ENCODE measurements around the gene FAM114A2. TPM values are rescaled to one million over a fixed set of nuclear protein-coding genes. Genes with fewer than 3 reads are reported as not detected.

FAM114A2 gene
- total RNA-seq, 1 experiment from 2014 or later, result 19.1 TPM

DNA sequence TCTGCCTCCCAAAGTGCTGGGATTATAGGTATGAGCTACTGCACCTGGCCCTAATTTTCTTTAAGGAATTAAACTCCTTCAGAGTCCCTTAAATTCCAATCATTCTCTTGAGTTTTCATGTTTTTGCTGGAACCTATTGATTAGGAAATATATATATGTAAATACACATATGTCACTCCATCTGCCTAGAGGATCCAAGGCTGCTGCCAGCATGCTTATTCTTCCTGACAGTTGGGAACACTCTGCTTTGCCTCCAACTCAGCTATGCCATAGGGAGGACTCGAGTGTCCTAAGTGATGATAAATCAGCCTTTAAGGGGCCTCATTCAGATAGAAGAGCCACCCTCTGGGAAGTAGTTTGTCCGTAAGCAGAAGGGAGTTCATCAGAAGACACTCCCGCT, 21.9 kb upstream of the FAM114A2 start:
- Histone ChIP-seq H3K36me3 (no peaks in the 10 kb centered on the region), H3K27ac (no peak overlapping the region), H3K9me3 (replicated peaks) (no peaks in the 10 kb centered on the region), H3K27me3 (no peaks in the 10 kb centered on the region), H3K4me3 (no peak overlapping the region), H3K4me1 (peaks cover 24% of the 10 kb centered on the region)
- DNase-seq, result no peak

DNA sequence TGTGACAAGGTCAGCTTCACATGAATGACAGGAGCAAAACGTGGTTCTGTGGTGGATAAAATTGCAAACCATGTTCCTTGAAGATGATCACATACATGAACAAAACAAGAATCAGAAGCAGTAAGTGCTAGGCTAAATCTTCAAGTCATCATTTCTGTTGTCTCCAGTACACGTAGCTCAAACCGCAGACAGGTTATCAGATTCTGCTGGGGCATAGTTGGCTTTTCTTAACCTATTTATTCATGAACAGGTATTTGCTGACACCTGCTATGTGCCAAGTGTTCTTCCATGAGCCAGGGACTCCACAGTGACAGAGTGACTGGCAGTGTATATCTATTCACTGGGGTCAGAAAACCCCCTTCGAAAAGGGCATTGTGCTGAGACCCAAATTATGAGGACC, 20.9 kb upstream of the FAM114A2 start:
- H3K4me1 ChIP-seq, result peaks cover 24% of the 10 kb centered on the region
- no peak overlapping the region for H3K27ac ChIP-seq
- no peak overlapping the region for H3K4me3 ChIP-seq
- H3K27me3 ChIP-seq, result no peaks in the 10 kb centered on the region
- H3K9me3 ChIP-seq (replicated peaks), result no peaks in the 10 kb centered on the region
- H3K36me3 ChIP-seq, result no peaks in the 10 kb centered on the region
- no peak for DNase-seq

- Histone ChIP-seq H3K36me3 (0 out of 2 replicates have a peak, but pooled peaks cover under 1% of the 10 kb centered on the region), H3K4me3 (no peak overlapping the region)
- DNase-seq, result no peak
Measured at GRCh38 chr5:154059039-154059430, 20.3 kb upstream of the FAM114A2 start.

DNA sequence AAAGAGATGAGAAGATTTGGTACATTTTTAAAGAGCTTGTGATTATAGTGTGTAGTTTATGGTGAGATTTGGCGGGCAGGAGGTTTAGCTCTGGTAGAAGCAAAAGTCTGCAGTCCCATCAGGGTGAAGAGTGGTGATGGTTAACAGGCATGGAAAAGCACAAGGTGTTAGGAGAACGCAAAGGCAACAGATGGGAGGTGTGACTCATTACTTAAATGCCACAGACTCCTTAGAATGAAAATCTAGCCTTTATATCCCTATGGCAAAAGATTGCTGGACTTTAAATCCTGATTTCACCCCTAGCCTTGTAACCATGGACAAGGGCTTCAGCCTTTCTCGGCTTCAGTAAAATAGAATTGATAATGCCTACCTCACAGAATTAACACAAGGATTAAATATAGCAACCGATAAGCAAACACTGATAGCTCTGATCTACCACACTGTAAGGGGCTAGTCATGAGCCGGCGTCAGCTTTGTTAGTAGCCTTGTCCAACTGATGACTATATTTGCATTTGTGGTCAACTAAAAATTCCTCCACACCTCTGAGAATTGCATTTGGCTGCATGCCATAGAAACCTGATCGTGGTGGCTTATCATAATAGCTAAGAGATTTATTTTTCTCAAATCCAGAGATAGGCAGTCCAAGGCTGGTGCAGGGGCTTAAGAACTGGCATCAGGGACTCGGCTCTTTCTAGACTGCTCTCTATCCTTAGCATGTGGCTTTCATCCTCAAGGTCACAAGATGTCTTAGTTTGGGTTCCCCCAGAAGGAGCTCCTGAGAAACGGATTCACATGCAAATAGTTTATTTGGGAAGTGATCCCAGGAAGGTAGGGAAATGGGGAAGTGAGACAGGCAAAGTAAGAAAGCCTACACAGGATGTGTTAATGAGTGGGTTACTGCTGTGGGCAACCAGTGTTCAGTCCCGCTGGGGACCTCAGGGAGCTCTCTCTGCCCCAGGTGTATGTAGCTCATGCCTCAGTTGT, 19.6 kb upstream of the FAM114A2 start:
- H3K27me3 ChIP-seq, result no peaks in the 10 kb centered on the region
- H3K4me1 ChIP-seq, result peaks cover 24% of the 10 kb centered on the region
- DNase-seq, result peak; percentile 76 to 87
- no peaks in the 10 kb centered on the region for H3K9me3 ChIP-seq (replicated peaks)
- H3K4me3 ChIP-seq, result no peak overlapping the region
- peak overlapping the region; percentile 58 for H3K27ac ChIP-seq
- H3K36me3 ChIP-seq, result peaks cover 7% of the 10 kb centered on the region; the same call in 1 of the 2 replicates

More at GRCh38 chr5:154059039-154059430, 20.3 kb upstream of the FAM114A2 start:
- Histone ChIP-seq H3K27ac (no peak overlapping the region), H3K9me3 (replicated peaks) (no peaks in the 10 kb centered on the region), H3K4me1 (peaks cover 24% of the 10 kb centered on the region), H3K27me3 (no peaks in the 10 kb centered on the region)

DNA sequence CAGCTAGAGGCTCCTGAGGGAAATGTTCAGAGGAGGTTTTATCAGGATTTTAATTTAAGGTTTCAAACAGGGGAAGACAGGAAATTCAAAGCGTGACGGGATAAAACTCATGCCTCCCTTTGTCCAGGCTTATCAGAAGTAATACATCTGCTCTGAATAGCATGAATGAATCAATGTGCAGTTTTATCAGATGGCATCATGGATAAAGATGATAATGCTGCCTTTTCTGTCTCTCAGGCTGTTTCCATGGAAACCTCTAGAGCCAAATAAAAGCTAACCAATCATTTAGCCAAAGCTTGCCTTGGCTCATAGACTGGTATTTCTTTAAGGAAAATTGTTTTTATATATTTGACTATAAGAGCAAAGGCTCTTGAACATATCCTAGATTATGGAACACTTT, 16.5 kb upstream of the FAM114A2 start:
- no peaks in the 10 kb centered on the region for H3K9me3 ChIP-seq (replicated peaks)
- peaks cover 24% of the 10 kb centered on the region for H3K36me3 ChIP-seq
- H3K4me3 ChIP-seq, result no peak overlapping the region
- DNase-seq, result no peak
- H3K4me1 ChIP-seq, result peaks cover 24% of the 10 kb centered on the region
- no peaks in the 10 kb centered on the region for H3K27me3 ChIP-seq
- H3K27ac ChIP-seq, result no peak overlapping the region

- no peak for DNase-seq
- H3K4me1 ChIP-seq, result peaks cover 15% of the 10 kb centered on the region
- H3K36me3 ChIP-seq, result peaks cover 24% of the 10 kb centered on the region
- H3K27ac ChIP-seq, result no peak overlapping the region
- no peak overlapping the region for H3K4me3 ChIP-seq
- H3K27me3 ChIP-seq, result no peaks in the 10 kb centered on the region
- no peaks in the 10 kb centered on the region for H3K9me3 ChIP-seq (replicated peaks)
Measured at GRCh38 chr5:154053468-154053867, 14.8 kb upstream of the FAM114A2 start.

DNA sequence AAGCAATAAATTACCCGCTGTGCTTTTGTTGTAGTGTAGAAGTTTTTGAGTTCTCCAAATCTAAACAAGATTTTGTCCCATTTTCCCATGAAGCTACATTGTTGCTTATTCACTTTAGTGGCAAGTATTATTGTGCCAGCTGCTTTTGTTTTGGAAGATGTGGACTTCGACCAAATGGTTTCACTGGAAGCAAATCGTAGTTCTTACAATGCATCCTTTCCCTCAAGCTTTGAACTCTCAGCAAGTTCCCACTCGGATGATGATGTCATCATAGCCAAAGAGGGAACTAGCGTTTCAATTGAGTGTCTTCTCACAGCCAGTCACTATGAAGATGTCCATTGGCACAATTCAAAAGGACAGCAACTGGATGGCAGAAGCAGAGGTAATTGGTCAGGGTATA, 10.9 kb upstream of the FAM114A2 start:
- Histone ChIP-seq H3K4me1 (no peaks in the 10 kb centered on the region), H3K4me3 (no peak overlapping the region), H3K9me3 (replicated peaks) (no peaks in the 10 kb centered on the region), H3K36me3 (peaks cover 30% of the 10 kb centered on the region), H3K27ac (no peak overlapping the region), H3K27me3 (no peaks in the 10 kb centered on the region)
- no peak for DNase-seq

DNA sequence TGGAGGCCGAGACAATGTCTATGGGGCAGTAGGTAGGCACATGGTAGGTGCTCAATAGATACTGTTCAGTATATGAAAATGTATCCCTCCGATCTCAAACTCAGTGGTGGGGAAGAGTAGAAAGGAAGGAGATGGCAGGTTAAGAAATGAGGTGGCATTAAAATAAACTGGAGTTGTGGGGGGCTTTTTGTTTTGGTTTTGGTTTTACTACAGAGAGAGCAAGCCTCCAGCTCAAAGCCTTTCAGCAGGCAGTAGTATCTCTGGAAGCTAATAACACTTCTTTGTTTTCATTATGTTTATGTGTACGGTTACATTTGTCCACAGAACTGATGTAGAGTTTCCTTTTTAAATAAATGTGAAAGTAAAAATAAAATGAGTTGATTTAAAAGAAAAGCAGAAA, 8.6 kb upstream of the FAM114A2 start:
- DNase-seq, result no peak
- H3K9me3 ChIP-seq (replicated peaks), result no peaks in the 10 kb centered on the region

DNA sequence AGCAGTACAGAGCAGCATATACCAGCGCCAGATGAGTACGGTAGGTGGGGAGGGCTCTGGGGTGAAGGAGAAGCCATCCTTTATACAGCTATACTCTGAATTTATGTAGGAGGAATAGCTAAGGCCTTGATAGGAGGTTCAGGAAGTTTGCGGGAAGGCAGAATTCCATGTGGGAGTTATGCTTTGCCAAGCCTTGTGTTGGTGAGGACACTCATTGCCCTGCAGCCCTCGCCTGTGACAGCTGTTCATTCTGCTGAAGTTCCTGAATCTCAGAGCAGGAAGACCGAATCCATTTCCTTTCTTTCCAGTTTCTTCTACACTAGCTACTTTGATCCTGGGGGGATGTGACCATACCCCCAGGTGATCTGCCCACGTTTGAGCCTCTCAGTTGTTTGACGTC, 7.8 kb upstream of the FAM114A2 start:
- Histone ChIP-seq H3K4me1 (no peaks in the 10 kb centered on the region), H3K4me3 (no peak overlapping the region), H3K27ac (no peak overlapping the region), H3K9me3 (replicated peaks) (no peaks in the 10 kb centered on the region), H3K27me3 (no peaks in the 10 kb centered on the region), H3K36me3 (peaks cover 15% of the 10 kb centered on the region; the same call in 1 of the 2 replicates)
- DNase-seq, result no peak

More for the DNA sequence above, 8.6 kb upstream of the FAM114A2 start:
- Histone ChIP-seq H3K27ac (no peak overlapping the region), H3K36me3 (peaks cover 19% of the 10 kb centered on the region), H3K27me3 (no peaks in the 10 kb centered on the region), H3K4me3 (no peak overlapping the region), H3K4me1 (no peaks in the 10 kb centered on the region)

DNA sequence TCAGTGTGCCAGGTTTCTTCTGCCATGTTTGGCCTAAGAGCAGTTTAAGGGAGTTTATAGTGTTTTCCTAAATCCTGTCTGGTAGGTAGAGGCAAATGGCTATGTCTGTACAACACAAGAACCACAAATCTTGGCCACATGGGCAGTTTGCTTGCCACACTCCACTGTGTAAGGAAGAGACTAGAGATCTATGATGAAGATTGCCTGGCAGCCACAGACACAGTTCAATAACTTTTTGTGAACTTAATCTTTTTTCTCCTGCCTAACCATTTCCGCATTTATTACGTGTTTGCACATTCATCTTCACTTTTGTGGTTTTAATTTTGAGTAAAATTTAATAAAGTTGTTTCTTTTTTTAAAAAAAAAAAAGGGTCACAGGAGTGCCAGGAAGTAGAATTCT, 5.9 kb upstream of the FAM114A2 start:
- Histone ChIP-seq H3K36me3 (peaks cover 7% of the 10 kb centered on the region; the same call in 1 of the 2 replicates), H3K4me3 (no peak overlapping the region), H3K27me3 (no peaks in the 10 kb centered on the region), H3K4me1 (peaks cover 3% of the 10 kb centered on the region; the same call in 1 of the 2 replicates), H3K27ac (no peak overlapping the region), H3K9me3 (replicated peaks) (no peaks in the 10 kb centered on the region)
- DNase-seq, result no peak

DNA sequence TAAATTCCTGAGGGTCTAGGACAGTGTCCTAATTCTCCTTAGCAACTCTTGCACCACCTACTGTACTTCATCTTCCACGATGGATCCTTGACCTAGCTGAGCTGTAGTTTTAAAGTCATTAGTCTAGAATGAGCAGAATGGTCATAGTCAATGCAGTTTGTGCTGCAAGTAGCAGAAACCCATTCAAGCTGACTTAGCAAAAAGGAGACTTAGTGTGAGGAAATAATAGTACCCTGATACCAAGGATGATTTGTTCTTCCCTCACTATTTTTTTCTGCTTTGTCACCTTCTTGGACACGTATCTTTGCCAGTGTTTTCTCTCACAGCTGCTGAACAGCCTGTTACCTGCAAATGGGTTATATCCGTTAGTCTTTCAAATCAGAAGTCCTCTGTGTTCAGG, 5.4 kb upstream of the FAM114A2 start:
- no peak for DNase-seq
- Histone ChIP-seq H3K4me3 (no peak overlapping the region), H3K27me3 (no peaks in the 10 kb centered on the region), H3K9me3 (replicated peaks) (no peaks in the 10 kb centered on the region), H3K36me3 (peaks cover 7% of the 10 kb centered on the region; the same call in 1 of the 2 replicates), H3K4me1 (peaks cover 3% of the 10 kb centered on the region; the same call in 1 of the 2 replicates), H3K27ac (no peak overlapping the region)

- Histone ChIP-seq H3K36me3 (peaks cover 7% of the 10 kb centered on the region; the same call in 1 of the 2 replicates), H3K27ac (no peak overlapping the region), H3K4me1 (peaks cover 3% of the 10 kb centered on the region; the same call in 1 of the 2 replicates), H3K27me3 (no peaks in the 10 kb centered on the region), H3K9me3 (replicated peaks) (no peaks in the 10 kb centered on the region), H3K4me3 (no peak overlapping the region)
- no peak for DNase-seq
Measured at GRCh38 chr5:154042766-154043165, 4.1 kb upstream of the FAM114A2 start.

GRCh38 chr5:154039458-154039829, 734 bp upstream of the FAM114A2 start:
- no peaks in the 10 kb centered on the region for H3K27me3 ChIP-seq
- peaks cover 3% of the 10 kb centered on the region; the same call in 1 of the 2 replicates for H3K4me1 ChIP-seq
- H3K9me3 ChIP-seq (replicated peaks), result no peaks in the 10 kb centered on the region
- DNase-seq, result no peak
- H3K27ac ChIP-seq, result no peak overlapping the region; the same call in 1 of the 2 replicates
- H3K36me3 ChIP-seq, result no peaks in the 10 kb centered on the region
- peak overlapping the region; percentile 73 for H3K4me3 ChIP-seq

GRCh38 chr5:154038261-154038706, 426 bp downstream of the FAM114A2 start:
- Histone ChIP-seq H3K27me3 (no peaks in the 10 kb centered on the region), H3K9me3 (replicated peaks) (no peaks in the 10 kb centered on the region), H3K4me3 (peak overlapping the region; percentile 73), H3K36me3 (no peaks in the 10 kb centered on the region), H3K4me1 (peaks cover 3% of the 10 kb centered on the region; the same call in 1 of the 2 replicates), H3K27ac (peak overlapping the region; percentile 68)
- peak in 1 of 2 experiments; percentile 34 for DNase-seq

DNA sequence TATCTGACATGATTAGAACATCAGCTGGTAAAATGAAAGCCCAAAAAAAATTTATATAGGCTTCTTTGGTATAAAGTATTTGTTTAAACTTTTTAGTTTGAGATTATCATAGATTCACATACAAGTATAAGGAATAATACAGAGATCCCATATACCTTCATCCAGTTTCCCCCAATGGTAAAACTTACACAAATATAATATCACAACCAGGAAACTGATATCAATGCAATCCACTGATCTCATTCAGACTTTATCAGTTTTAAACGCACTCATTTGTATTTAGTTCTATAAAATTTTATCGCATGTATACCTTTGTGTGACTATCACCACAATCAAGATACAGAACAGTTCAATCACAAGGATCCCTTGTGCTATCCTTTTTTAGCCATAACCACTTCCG, 3.8 kb downstream of the FAM114A2 start:
- Histone ChIP-seq H3K4me3 (no peak overlapping the region), H3K4me1 (peaks cover 3% of the 10 kb centered on the region; the same call in 1 of the 2 replicates), H3K36me3 (no peaks in the 10 kb centered on the region), H3K9me3 (replicated peaks) (no peaks in the 10 kb centered on the region), H3K27ac (no peak overlapping the region), H3K27me3 (no peaks in the 10 kb centered on the region)
- DNase-seq, result no peak

Measured in SJCRH30 (cell line).